Omental fat pad (tissue), 4 donors: ENCODE data around the gene PPP1R16B. TPM values are rescaled to one million over a fixed set of nuclear protein-coding genes. Genes with fewer than 3 reads are reported as not detected.

Source experiments
- ATAC-seq: fragments of 150-250 bp; one replicate; pipeline ENCODE4 v1.9.1; 2016; ENCODE audit warnings: mild to moderate bottlenecking, moderate library complexity; ENCODE audit not compliant: low FRiP score
- DNase-seq: peaks from one replicate; pipeline ENCODE4 v3.0.0-alpha.2; 2019; ENCODE audit warnings: low spot score
- CTCF ChIP-seq, 3 donors: fragments of 450-650 bp; IDR thresholded peaks; one replicate each; pipeline ENCODE4 v1.5.1; 2016 to 2017; ENCODE audit warnings: antibody characterized with exemption in 3 of 3, mild to moderate bottlenecking in 3 of 3, moderate library complexity in 2 of 3
- total RNA-seq, 4 donors: library from RNA; depleted of rRNA; stranded (reverse); fragments of >200 nt; gene quantifications; one replicate each; pipeline ENCODE4 v1.1.0, GENCODE V29; 2016

The PPP1R16B gene
- total RNA-seq, 4 donors from 2014 or later = 7.1 to 48.4 (median 21.6) TPM

GRCh38 chr20:38873050-38873581 lies 67.6 kb downstream of the PPP1R16B start:
- DNase-seq (no peak), ATAC-seq (no peak)
- TF ChIP-seq CTCF (IDR thresholded peaks at IDR 0.05) = no peak

- DNase-seq = no peak
- TF ChIP-seq CTCF (IDR thresholded peaks at IDR 0.05) = no peak
- no peak for ATAC-seq
Observed at GRCh38 chr20:38874460-38875174, 69.1 kb downstream of the PPP1R16B start.

- no peak for DNase-seq
- ATAC-seq = no peak
- no peak for TF ChIP-seq CTCF (IDR thresholded peaks at IDR 0.05)
Observed at GRCh38 chr20:38875175-38875993, 69.9 kb downstream of the PPP1R16B start.

GRCh38 chr20:38877483-38877882 lies 72.0 kb downstream of the PPP1R16B start:
- ATAC-seq = no peak
- no peak for TF ChIP-seq CTCF (IDR thresholded peaks at IDR 0.05)
- no peak for DNase-seq

GRCh38 chr20:38878866-38879265 lies 73.4 kb downstream of the PPP1R16B start:
- ATAC-seq = no peak
- no peak for DNase-seq
- no peak for TF ChIP-seq CTCF (IDR thresholded peaks at IDR 0.05)

- ATAC-seq (no peak), DNase-seq (no peak)
- no peak for TF ChIP-seq CTCF (IDR thresholded peaks at IDR 0.05)
Observed at GRCh38 chr20:38880952-38881735, 75.6 kb downstream of the PPP1R16B start.
